ES-I3 (cell line): ENCODE results near the gene PAF1.

Experiments
- H3K36me3 ChIP-seq: 2 replicates; pipeline ENCODE4 v1.6.1; 2013; ENCODE audit warnings: mild to moderate bottlenecking, low read length, control low read depth, moderate library complexity; ENCODE audit not compliant: insufficient read depth
- H3K4me1 ChIP-seq: 2 replicates; pipeline ENCODE4 v1.6.1; 2013; ENCODE audit warnings: mild to moderate bottlenecking, control low read depth, low read length; ENCODE audit not compliant: insufficient read depth
- H3K9ac ChIP-seq: 2 replicates; pipeline ENCODE4 v1.6.1; 2013; ENCODE audit warnings: low read depth, mild to moderate bottlenecking, low read length, moderate library complexity
- H3K9me3 ChIP-seq: 2 replicates; pipeline ENCODE4 v1.6.1; 2013; ENCODE audit warnings: mild to moderate bottlenecking, low read length, moderate library complexity; ENCODE audit not compliant: control insufficient read depth, insufficient read depth

PAF1 gene

DNA sequence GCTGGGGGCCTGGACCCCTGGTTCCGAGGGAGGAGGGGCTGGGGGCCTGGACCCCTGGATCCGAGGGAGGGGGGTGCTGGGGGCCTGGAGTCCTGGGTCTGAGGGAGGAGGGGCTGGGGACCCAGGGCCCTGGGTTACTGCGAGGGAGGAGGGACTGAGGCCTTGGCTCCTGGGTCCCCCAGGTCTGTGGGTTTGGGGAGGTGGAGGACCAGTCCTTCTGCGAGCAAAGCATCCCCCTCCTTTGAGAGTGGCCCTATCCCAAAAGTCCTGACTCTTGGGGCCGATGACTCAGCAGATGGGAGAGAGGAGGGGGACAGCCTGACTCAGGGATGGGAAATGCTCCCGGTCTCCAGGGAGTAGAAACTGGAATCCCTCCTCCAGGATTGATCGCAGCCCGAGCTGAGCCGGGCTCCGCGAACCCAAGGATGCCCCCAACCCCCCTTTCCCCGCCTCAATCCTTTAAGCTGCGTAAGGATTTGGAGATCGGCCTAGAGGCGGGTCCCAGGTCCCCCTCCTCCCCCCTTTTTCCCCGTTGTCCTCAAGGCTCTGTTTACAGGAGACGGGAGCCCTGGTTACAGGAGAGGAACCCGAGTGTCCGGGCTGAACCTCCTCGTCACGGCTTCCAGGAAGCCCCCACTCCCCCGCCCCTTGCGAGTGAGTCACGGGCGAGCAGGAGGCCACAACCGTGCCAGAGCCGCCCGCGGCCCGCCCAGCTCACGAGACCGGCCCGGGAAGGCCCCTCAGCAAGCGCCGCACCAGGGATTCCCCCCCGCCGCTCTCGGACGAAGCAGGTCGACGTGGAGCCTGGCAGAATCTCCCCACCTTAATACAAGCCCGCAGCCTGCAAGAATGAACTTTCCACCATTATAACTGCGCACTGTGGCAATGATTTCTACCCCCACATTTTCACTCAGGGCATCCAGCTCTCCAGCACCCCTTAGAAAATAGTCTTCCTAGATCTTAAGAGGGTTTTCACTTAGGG lies 12.7 kb upstream of the PAF1 start:
- peaks cover 16% of the 10 kb centered on the region for H3K4me1 ChIP-seq
- H3K9me3 ChIP-seq = no peaks in the 10 kb centered on the region
- H3K9ac ChIP-seq = peak overlapping the region; percentile 76
- no peaks in the 10 kb centered on the region; the same call in 1 of the 2 replicates for H3K36me3 ChIP-seq

DNA sequence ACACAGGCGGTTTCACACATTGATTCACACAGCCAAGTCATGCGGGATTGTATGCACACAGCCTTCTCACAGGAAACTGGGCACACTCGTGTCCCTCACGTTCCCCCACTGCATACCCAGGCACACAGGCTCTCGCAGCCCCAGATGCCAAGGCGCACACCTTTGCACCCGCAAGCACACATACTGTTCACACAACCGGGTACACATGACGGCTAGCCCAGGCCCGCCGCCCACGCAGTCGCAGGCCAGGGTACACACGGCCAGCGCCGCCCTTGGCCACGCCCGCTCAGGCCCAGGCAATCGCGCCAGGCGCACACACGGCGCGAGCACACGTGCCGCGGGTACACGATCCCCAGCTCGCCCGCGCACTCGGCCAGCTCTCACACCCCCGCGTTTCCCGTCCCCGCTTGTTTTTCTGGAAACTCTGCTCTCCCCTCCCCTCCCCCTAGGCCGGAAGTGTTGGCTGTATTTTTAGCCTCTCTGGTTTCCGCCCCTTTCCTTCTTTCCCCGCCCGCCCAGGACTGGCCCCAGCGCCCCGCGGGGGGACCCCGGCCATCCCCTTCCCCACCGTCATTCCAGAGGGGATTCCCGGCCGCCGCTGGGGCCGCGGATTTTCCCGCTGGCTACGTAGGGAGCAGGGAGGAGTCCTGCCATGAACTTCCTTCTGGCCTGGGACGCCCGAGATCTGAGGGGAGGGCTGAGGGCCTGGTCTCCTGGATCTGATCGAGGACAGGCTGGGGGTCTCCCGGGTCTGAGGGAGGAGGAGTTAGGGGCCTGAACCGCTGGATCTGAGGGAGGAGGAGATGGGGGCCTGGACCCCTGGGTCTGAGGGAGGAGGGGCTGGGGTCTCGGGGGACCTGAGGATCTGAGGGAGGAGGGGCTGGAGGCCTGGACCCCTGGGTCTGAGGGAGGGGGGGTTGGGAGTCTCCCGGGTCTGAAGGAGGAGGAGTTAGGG lies 11.7 kb upstream of the PAF1 start:
- H3K9ac ChIP-seq = peak overlapping the region; percentile 76
- peaks cover 25% of the 10 kb centered on the region for H3K4me1 ChIP-seq
- no peaks in the 10 kb centered on the region; the same call in 1 of the 2 replicates for H3K36me3 ChIP-seq
- no peaks in the 10 kb centered on the region for H3K9me3 ChIP-seq

DNA sequence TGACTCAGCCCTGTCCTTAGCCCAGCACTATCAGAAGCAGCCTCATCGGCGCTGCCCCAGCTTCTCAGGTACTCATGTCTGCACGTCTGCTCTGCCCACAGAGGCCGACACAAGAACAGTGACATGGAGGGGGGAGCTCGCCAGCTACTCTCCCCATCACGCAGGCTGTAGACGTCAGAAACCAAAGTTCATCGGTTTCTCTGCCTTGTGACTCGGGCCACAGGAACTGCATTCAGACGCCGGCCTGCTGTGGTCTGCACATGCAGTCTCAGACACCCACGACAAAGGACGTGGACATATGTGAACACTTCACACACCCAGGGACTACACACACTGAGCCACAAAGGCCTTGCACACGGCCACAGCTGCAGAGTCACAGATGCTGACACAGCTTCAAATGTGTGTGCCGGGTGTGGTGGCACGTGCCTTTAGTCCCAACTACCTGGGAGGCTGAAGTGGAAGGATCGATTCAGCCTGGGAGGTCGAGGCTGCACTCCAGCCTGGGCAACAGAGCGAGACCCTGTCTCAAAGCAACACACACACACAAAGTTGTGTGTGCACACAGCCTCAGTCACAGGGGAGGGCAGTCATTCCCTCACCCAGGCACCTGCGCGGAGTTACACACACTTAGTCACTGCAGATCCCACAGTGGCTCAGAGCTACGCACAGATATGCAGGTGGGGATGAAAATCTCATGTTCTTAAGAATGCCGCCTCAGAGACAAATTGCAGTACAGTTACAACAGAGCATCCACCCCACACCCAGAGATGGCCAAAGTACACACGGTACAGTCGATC lies 10.8 kb upstream of the PAF1 start:
- H3K9ac ChIP-seq = peak overlapping the region; percentile 76
- H3K9me3 ChIP-seq = no peaks in the 10 kb centered on the region
- H3K4me1 ChIP-seq = peaks cover 25% of the 10 kb centered on the region
- no peaks in the 10 kb centered on the region; the same call in 1 of the 2 replicates for H3K36me3 ChIP-seq

DNA sequence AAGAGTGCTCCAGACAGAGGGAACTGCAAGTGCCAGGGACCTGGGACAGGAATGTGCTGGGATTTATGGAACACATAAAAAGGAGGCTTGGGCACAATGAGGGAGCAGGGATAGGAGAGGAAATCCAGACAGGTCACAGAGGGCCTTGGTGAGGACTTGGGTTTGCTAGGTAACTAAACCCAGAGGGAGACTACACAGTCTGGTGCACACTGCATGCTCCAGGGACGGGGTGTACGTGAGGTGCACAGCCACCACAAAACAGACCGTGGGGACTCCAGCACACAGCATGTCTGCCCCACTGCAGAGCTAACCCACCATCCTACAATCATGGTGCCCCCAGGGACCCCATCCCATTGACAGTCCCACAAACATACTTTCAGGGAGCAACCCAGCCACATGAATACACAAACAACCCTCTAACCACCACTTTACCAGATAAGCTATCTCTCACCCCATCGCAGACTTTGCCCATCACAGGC lies 10.2 kb upstream of the PAF1 start:
- H3K9me3 ChIP-seq = no peaks in the 10 kb centered on the region
- H3K36me3 ChIP-seq = no peaks in the 10 kb centered on the region; the same call in 1 of the 2 replicates
- peaks cover 25% of the 10 kb centered on the region for H3K4me1 ChIP-seq
- no peak overlapping the region for H3K9ac ChIP-seq

DNA sequence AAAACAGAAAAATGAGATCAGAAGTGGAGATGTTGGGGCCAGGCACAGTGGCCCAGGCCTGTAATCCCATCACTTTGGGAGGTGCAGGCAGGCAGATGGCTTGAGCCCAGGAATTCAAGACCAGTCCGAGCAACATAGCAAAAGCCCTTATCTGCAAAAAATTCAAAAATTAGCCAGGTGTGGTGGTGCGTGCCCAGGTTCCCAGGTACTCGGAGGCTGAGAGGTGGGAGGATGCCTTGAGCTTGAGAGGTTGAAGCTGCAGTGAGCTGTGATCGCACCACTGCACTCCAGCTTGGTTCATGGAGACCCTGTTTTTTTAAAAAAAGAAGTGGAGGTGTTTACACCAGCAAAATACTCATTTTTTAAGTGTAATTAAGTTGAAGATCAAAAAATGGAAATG lies 9.2 kb upstream of the PAF1 start:
- H3K9ac ChIP-seq = no peak overlapping the region
- H3K36me3 ChIP-seq = peaks cover under 1% of the 10 kb centered on the region
- peaks cover 25% of the 10 kb centered on the region for H3K4me1 ChIP-seq
- no peaks in the 10 kb centered on the region for H3K9me3 ChIP-seq

DNA sequence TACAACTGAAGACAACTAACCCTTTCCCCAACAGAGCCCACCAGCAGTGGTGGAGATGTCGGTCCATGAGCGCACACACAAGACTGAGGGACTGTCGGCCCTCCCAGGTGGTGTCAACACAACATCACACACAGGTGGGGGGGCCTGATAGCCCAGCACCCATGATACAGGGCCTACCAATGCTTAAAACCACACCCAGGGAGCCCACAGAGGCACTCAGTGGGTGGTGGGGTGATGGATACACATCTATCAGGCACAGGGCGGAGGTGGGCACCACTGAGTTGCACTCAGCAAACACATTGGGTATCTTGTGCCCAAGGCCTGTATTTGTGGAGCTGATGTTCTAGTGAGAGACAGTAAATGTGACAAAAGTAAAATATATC lies 8.8 kb upstream of the PAF1 start:
- no peaks in the 10 kb centered on the region for H3K9me3 ChIP-seq
- H3K4me1 ChIP-seq = peaks cover 25% of the 10 kb centered on the region
- peaks cover 3% of the 10 kb centered on the region for H3K36me3 ChIP-seq
- no peak overlapping the region for H3K9ac ChIP-seq

DNA sequence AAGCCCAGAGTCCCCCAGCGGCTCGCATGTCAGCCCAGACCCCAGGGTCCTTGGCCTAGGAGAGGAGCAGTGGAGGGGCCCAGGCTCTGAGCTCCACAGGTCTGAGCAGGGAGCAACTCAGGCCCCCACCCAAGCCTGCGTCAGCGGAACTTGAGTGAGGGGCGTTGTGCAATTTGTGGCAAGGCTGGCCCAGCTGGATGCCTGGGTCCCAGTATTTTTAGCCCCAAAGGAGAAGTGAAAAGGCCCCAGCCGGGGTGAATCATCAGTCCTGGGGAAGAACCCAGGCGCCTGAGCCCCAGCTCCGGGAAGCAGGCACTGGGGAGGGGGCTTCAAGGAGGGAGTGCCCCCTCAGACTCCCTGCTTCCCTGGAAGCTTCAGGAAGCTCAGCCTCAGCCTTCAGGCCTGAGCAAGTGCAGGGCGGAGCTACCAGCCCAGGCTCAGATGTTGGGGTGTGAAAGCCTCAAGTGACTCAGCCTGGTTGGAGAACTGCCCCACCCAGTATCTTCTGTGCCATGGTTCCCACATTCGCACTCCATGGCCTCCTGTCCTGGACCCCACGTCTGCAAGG lies 7.5 kb upstream of the PAF1 start:
- peaks cover 25% of the 10 kb centered on the region for H3K4me1 ChIP-seq
- H3K36me3 ChIP-seq = peaks cover 10% of the 10 kb centered on the region
- no peak overlapping the region for H3K9ac ChIP-seq
- H3K9me3 ChIP-seq = no peaks in the 10 kb centered on the region

DNA sequence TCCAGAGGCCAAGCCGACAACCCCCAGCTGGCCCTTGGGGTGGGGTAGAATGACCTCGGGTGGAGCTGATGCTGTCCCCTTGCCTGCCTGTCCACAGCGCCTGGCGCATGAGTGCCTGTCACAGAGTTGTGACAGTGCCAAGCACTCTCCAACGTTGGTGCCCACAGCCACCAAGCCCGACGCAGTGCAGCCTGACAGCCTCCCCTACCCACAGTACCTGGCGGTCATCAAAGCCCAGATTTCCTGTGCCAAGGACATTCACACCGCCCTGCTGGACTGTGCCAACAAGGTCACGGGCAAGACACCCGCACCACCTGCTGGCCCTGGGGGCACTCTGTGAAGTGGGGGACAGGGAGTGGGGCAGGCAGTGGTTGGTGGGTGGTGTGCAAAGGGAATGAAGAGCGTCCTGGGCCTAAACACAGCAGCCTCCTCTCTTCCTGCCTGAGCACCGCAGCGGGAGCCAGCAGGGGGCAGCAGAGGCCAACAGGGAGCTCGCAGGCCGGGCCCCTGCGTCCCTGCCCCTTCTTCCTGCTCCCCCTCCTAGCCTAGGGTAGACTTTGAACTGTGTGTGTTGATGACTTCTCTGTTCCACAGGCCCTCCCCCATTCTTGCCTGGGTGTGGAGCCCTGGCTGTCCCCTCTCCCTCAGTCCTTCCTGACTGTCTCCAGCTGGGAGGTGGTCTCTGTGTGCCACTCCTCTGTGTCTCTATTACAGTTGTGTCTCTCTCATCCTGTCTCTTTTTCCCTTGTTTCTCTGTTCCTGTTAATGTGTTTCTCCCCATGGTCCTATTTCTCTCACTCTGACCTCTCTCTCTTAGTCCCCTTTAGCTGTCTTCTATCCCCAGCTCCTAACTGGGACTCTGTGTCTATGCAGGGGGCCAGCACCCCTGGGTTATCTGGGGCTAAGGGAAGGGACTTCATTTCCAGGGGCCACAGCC lies 6.7 kb upstream of the PAF1 start:
- no peaks in the 10 kb centered on the region for H3K9me3 ChIP-seq
- peaks cover 12% of the 10 kb centered on the region for H3K36me3 ChIP-seq
- peaks cover 25% of the 10 kb centered on the region for H3K4me1 ChIP-seq
- H3K9ac ChIP-seq = no peak overlapping the region

DNA sequence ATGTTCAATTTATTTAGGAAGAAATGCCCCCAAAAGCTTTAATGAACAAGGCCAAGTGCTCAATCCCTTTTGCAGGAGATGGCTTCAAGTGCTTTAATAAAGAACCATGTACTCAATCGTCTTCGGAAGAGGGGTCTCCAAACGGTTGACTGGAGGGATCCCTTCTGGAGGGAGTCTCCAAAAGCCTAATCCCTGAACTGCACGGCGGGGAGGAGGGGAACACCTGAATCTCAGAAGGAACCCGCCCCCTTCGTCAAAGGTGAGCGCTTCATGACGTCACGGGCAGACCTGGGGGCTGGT lies 505 bp downstream of the PAF1 start:
- H3K9ac ChIP-seq = peak overlapping the region; percentile 64
- H3K36me3 ChIP-seq = peaks cover 14% of the 10 kb centered on the region
- H3K4me1 ChIP-seq = peaks cover 2% of the 10 kb centered on the region; the same call in 1 of the 2 replicates
- no peaks in the 10 kb centered on the region for H3K9me3 ChIP-seq

DNA sequence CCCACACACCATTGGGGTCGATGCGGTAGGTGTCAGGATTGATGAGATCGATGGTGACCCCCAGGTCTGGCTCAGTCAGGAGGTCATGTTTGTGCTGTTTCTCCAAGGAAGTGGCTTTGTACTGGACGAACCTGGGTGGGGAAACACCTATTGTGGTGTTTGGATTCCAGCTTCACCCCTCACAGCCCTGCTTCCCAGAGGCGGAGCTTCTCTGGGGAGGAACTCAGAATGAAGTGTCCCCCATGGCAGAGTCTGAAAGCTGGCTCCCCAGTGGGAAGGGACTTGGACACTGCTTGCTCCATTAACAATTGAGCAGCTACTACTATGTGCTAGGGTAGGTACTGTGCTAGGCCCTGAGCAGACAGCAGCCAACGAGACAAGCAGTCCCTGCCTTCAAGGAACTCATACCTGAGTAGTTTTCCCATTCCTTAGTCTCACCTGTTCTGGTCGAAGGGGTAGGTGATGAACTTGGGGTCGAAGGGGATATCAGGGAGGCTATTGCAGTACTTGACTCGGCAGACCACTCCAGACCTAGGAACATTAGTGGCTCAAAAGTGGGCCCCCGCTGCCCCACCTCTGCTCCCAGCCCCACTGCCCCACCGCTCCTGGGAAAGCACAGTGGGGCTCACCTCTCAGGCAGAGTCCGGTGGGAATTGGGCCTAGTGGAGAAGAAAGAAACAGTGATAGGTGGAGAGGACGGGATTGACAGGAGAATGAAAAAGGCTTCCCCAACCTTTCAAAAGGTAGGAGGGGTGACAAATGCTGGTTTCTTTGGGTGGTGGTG lies 1.1 kb downstream of the PAF1 start:
- Histone ChIP-seq H3K4me1 (peaks cover 7% of the 10 kb centered on the region; the same call in 1 of the 2 replicates), H3K9ac (peak overlapping the region; percentile 64), H3K36me3 (peaks cover 11% of the 10 kb centered on the region; the same call in 1 of the 2 replicates), H3K9me3 (no peaks in the 10 kb centered on the region)

DNA sequence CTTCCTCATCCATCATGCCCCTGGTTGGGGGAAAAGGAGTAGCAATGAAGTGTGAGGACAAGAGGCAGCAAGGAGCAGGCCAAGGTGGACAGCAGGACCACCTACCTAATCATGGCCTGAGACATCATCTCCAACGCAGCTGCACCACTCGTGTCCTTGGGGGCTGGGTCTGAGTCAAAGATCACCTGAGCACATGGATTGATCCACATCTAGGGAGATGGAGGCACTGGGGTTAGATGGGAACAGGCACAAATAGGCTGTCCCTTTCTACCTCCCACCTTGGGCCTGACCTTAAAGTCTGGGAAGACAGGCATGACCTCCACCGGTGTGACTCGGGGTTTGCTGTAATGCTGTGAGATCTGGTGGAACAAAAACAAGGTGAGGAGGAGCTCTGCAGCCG lies 2.2 kb downstream of the PAF1 start:
- Histone ChIP-seq H3K4me1 (peaks cover 7% of the 10 kb centered on the region; the same call in 1 of the 2 replicates), H3K9me3 (no peaks in the 10 kb centered on the region), H3K36me3 (peaks cover 12% of the 10 kb centered on the region), H3K9ac (no peak overlapping the region)

DNA sequence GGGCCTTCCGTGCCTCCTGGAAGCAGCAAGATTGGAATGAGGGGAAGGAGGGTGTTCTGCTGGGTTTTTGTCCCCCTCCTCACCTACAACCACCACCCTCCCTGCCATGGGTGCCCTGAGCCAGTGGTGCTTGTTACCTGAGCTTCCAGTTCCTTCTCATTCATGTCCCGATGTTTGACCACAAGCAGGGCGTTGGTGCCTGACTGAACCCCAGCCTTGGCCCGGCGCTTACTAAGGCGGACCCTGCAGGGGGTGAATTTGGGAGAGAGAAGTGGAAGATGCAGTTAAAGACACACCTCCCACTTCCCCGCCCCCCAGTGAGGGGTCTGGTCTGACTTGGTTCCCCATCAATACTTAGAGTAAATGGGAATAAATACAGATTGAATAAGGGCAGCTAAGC lies 4.3 kb downstream of the PAF1 start:
- peaks cover 7% of the 10 kb centered on the region; the same call in 1 of the 2 replicates for H3K4me1 ChIP-seq
- no peaks in the 10 kb centered on the region for H3K9me3 ChIP-seq
- H3K36me3 ChIP-seq = peaks cover 8% of the 10 kb centered on the region
- H3K9ac ChIP-seq = no peak overlapping the region
